NCI-H2107 (cell line): ENCODE measurements around the gene MYO10.
A peak's percentile ranks its signal among the peaks of the same experiment; 100 is the strongest.

ENCODE experiments used
- DNase-seq: peaks from one replicate; lab custom pipeline; 2025; lab: John Stamatoyannopoulos, UW

Gene MYO10

GRCh38 chr5:16812448-16812847, 123.6 kb downstream of the MYO10 start:
- no peak for DNase-seq

DNA sequence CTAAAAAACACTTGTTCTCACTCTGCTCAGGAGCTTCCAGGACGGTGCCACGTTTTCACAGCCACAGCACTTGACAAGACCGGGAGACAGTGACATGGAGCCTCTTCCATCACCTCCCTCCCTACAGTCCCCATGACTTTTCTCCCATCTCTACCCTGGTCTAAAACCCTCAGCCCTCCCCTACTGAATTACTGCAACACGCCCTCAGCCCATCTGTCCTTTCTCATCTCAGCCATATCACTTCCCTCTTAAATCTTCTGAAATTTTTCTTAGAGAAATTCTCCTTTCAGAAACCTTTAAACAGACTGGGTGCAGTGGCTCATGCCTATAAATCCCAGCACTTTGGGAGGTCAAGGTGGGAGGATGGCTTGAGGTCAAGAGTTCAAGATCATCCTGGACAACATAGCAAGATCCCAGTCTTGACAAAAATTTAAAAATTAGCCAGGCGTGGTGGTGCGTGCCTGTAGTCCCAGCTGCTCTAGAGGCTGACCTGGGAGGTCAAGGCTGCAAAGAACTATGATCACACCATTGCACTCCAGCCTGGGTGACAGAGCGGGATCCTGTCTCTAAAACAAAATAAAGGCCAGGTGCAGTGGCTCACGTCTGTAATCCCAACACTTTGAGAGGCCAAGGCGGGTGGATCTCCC, 125.8 kb downstream of the MYO10 start:
- DNase-seq: no peak

DNA sequence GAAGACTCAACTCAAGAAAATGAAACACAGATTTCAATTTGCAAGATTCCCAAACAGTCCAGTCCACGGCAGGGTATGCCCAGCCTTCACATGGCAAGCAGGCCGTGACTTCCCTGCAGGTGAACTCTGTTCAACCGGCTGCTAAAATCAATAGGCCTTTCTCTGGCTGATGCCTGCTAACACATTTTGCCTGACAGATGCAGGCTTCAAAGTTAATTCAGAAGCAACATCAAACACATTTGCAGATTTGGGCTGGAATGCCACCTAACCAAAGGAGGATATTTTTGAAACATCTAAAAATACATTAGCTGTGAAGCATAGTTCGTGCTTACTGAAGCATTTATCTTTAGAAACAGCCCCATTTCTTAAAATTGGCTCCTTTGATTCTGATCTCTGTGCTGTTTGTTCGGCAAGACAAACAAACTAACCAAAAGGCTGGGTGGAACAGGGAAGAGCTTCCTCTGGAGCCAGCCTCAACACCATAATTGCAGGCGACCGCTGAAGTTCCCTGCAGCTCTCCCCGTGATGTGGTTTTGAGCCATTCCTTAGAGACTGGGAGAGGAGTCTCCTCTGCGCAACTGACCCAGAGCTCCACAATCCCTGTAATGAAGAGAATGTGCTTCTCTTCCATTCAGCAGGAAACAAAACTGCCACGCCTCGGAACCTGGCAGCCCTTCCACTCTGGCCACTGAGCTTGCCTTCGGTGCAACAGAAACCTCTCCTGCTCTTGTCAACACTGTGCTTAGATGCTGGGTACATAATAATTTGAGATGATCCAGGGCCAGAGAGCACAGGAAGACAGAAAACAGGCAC, 126.5 kb downstream of the MYO10 start:
- no peak for DNase-seq

DNA sequence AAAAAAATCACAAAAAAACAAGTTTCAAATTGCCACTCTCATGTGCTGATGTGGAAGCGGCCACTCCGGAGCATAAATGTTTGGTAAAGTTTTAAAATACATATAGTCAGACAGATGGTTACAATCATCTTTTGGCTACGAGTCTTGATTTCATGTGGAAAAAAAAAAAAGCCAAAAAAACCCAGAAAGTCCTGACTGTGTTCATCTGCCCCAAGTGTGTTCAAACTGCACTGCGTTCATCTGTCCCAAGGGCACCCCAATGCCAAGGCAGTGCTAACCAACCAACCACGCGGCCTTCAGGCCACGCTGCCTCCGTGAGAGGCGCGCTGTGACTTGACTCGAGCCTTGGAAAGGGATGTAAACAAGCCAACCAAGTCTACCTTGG, 127.1 kb downstream of the MYO10 start:
- DNase-seq: no peak

GRCh38 chr5:16808021-16808420, 128.1 kb downstream of the MYO10 start:
- DNase-seq: no peak

GRCh38 chr5:16807547-16807864, 128.6 kb downstream of the MYO10 start:
- no peak for DNase-seq

DNA sequence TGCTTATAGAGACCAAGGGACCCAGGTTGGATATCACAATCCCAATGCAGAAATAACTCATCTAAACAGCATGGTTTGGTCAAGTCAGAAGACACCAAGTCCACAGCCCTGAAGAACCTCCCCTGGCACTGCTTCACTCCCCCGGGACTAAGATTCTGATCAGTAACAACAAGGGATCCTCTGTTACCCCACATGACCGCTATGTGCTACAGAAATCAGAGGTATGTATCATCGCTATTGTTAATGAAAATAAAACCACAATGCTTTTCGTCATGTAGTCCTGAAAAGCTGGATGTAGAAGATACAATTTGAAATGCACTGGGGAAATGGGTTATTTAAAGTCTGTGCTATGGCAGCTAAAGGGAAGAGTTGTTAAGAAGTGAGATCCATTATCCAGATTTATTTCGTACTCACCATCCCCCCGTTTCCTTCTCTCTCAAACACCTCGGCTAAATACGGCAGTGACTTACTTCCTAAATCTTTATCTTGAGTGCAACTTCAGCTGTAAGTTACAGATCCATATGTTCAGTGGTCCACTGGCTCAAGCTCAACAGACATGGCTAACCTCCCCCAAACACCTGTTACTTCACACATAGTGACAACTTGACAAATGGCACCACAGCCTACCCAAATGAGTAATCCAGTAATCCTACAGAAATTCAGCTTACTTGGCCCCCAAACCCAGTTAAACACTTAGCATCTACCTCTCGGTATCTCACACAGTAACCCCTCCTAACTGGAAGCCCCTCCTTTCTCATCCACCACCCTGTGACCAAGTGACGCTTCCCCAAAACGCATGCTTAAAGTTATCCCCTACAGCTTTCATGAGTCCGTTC, 129.2 kb downstream of the MYO10 start:
- no peak for DNase-seq

DNA sequence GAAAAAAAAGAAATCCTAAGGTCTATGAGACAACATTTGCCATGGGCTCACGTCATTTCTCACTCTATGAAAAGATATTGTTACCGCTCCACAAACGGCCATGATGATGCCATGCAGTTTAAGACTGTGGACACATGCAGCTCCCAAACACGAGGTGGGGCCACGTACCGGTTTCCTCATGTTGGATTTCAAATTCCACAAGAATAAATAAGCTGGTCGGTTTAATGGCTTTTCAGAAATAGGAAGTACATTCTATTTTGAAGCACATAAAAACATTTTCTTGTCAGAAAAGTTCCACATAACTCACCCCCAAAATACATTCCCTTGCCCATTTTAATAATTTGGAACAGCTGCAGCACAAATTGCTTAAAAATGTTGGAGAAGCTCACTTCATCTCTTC, 130.6 kb downstream of the MYO10 start:
- no peak for DNase-seq

GRCh38 chr5:16803831-16804230, 132.3 kb downstream of the MYO10 start:
- DNase-seq: no peak

DNA sequence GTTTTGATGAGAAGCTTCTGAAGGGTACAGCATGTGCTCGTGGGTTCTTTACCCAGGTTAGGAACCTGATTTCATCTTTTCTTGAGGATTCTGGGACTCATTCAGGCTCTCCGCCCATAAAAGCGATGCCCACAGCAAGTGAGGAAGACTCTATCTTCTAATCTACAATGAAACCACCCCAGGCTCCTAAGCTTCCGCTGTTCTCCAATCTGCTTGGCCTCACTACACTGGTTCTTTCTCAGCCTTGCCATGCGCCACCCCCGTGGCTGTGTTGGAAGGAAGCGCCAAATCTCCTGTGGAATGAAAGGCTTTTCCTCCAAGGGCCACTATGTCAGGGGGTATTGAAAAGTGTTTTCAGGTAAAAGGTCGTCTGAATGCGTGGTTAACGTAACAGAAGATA, 135.6 kb downstream of the MYO10 start:
- no peak for DNase-seq

DNA sequence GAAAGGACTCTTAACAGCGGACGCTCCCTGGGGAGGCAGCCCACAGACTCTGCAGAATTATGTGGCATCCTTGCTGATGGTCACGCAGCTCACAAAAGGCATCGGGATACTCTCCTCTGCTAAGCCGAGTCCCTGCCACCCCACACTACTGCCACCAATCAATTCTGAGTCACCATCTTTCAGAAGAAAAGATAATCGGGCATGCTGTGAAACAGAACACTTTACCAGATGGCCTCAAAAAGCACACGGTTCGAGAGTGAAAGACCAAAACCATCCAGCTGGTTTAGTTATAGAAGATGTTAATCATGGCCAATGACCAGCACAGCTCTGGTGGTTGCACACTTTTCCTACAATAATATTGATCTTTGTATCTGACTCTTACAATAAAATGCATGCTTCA, 136.3 kb downstream of the MYO10 start:
- DNase-seq: no peak

DNA sequence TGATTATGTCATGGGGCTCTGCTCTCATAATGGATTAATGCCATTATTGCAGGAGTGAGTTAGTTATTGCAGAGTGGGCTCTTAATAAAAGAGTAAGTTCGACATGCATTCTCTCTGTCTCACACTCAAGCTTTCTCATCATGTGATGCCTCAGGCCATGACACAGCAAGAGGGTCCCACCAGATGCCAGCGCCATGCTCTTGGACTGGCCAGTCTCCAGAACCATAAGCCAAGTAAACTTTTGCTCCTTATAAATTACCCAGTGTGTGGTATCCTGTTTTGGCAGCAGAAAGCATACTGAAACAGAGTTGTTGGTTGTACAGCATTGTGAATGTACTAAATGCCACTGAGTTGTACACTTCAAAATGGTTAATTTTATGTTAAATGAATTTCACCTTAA, 138.1 kb downstream of the MYO10 start:
- no peak for DNase-seq

GRCh38 chr5:16794269-16794913, 141.7 kb downstream of the MYO10 start:
- no peak for DNase-seq

GRCh38 chr5:16792598-16793275, 143.4 kb downstream of the MYO10 start:
- no peak for DNase-seq

DNA sequence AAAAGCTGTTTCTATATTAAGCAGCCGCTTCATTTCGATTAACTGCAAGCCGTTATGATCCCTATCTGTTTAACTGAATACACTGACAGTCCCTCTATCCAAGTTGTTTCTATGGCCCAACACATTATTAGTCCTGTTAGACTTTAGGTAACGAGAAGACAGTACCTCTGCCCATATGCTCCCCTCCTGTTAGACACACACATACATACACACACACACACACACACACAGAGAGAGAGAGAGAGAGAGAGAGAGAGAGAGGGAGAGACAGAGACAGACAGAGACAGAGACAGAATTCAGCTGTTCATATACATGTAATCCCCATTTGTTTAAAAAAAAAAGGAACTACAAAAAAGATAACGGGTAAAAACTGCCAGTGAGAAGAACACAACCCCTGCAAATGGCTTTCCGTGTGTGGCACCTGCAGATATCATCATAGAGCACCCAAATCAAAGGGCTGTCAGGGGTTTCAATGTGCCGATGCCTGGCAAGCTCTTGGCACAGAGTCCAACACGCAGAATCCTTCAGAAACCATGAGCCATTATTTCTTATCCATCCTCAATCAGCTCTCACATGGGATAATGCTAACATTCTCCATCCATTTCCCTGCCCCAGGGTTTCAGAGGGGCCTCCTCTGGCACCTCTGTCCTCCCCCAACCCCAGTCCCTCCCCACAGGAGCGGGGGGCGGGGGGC, 144.0 kb downstream of the MYO10 start:
- DNase-seq: no peak

DNA sequence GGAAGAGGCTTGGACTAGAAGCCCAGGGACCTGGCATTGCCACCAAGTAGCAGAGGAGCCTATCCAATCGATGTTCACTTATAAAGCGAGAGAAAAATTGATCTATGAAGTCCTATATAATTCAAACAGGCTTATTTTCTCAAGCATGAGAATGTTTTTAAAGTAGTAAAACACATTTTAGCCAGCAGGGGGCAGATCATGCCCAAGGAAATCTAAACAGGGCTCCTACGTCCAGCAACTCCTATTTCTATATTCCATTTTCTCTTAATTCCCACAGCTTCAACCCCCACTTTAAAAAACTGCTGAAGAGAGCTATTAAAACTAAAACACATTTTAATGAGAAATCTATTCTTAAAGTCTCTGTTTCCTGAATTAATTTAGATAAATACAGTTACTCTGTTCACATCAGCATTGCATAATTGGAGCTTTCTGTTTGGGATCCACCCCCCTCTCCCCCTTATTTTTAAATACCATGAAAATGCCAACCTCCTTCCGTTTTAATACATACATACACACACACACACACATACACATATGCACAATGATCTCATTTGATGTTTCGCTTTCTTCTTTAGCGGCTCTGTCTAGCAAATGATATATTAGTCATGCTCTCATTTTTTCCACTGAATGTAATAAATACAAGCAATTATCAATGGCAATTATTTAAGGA, 144.9 kb downstream of the MYO10 start:
- DNase-seq: peak; percentile 6

GRCh38 chr5:16788957-16789356, 147.1 kb downstream of the MYO10 start:
- DNase-seq: no peak

DNA sequence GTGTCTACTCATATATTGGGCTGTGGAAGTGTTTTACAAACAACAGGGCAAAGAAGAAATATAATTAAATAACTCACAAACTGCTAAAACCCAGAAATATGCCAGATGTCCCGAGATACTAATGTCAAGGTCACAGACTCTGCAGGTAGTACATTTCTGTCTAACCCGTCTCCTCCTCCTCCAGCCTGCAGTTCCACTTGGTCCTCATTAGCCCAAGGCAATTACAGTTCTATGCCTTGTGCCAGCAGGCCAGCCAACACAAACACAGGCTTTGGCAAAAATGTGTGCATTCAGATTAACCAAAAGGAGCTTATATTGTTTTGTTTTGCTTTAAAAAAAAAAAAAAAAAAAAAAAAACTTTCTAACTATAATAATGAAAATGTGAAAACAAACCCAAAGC, 148.8 kb downstream of the MYO10 start:
- DNase-seq: no peak

DNA sequence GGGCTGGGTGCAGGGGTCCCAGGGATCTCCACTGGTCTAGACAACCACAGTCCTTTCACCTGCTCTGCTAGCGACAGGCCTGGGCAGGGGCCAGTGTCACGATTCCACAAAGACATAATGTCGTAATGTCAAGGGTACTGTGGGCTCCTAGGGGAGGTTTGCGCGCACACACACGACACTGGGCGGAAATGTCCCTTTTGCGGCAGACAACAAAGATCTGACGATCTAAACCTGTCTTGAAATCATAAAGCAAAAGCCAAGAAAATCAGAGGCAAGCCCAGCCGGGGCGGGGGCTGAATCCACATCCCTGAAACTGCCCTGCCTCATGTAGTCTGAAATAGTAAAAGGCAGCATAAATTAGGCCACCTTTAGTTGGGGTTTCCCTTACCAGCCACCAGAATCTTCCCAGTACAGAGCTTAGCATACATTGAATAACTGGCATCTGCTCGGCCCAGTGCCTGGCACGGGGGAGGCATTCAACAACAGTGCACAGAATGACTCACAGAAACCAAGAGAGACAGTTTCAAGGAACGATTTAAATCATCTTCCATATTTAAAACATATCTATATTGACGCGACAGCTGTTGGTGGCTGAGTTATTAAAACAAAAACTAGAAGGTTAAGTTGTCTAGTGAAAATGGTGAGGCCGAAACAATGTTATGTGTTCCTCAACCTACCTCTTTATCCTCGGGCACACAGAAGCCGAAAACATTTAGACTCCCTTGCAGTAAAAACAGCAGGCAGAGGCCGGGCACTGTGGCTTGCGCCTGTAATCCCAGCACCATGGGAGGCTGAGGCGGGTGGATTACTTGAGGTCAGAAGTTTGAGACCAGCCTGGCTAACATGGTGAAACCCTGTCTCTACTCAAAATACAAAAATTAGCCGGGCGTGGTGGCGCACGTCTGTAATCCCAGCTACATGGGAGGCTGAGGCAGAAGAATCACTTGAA, 151.0 kb downstream of the MYO10 start:
- no peak for DNase-seq

DNA sequence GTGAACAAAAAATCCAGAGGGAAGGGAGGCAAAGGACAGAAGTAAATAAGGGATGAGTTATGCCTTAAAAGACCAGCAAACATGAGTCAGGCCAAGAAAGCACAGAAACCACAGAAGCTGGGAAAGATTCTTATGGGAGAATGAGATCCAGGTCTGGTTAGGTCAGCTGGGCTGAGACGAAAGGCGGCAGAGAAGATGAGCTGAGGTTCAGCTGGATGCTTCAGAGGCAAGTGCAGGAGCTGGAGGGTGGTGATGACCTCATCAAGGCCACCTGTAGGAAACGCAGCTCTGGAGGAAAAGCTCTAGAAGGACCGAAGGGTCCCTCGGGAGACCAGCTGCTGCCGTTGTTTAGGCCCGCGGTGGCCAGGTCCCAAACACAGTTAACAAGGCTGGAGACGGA, 152.0 kb downstream of the MYO10 start:
- DNase-seq: no peak
